HG02588 (cell line): ENCODE data around the gene MTUS2.

Experiments
- ATAC-seq: cut with Tn5 transposase; IDR thresholded peaks from one replicate; pipeline ENCODE4 v1.9.1; 2021; ENCODE audit warnings: mild to moderate bottlenecking, moderate library complexity; ENCODE audit not compliant: unreplicated experiment

The MTUS2 gene

GRCh38 chr13:29436721-29437280 is 616.7 kb downstream of the MTUS2 start:
- no peak for ATAC-seq

GRCh38 chr13:29438769-29439168 is 618.6 kb downstream of the MTUS2 start:
- ATAC-seq = no peak

GRCh38 chr13:29439601-29440388 is 619.7 kb downstream of the MTUS2 start:
- no peak for ATAC-seq

GRCh38 chr13:29441306-29441705 is 621.2 kb downstream of the MTUS2 start:
- ATAC-seq = no peak

- no peak for ATAC-seq
Observed at GRCh38 chr13:29446016-29446415, 625.9 kb downstream of the MTUS2 start.

- ATAC-seq = no peak
Observed at GRCh38 chr13:29448174-29448573, 628.0 kb downstream of the MTUS2 start.

GRCh38 chr13:29449726-29450125 is 629.6 kb downstream of the MTUS2 start:
- ATAC-seq = no peak

- ATAC-seq = no peak
Observed at GRCh38 chr13:29451976-29452375, 631.8 kb downstream of the MTUS2 start.

GRCh38 chr13:29452773-29453616 is 632.9 kb downstream of the MTUS2 start:
- ATAC-seq = no peak

GRCh38 chr13:29453617-29454011 is 633.5 kb downstream of the MTUS2 start:
- no peak for ATAC-seq

GRCh38 chr13:29454931-29455481 is 634.9 kb downstream of the MTUS2 start:
- ATAC-seq = peak; percentile 81

- no peak for ATAC-seq
Observed at GRCh38 chr13:29456419-29456818, 636.3 kb downstream of the MTUS2 start.

- no peak for ATAC-seq
Observed at GRCh38 chr13:29457299-29457698, 637.2 kb downstream of the MTUS2 start.

- ATAC-seq = no peak
Observed at GRCh38 chr13:29458419-29458818, 638.3 kb downstream of the MTUS2 start.

GRCh38 chr13:29459813-29460355 is 639.7 kb downstream of the MTUS2 start:
- no peak for ATAC-seq

- ATAC-seq = no peak
Observed at GRCh38 chr13:29464105-29464679, 644.1 kb downstream of the MTUS2 start.

GRCh38 chr13:29465741-29466293 is 645.7 kb downstream of the MTUS2 start:
- no peak for ATAC-seq

- no peak for ATAC-seq
Observed at GRCh38 chr13:29471551-29471950, 651.4 kb downstream of the MTUS2 start.

GRCh38 chr13:29472332-29472961 is 652.3 kb downstream of the MTUS2 start:
- ATAC-seq = peak; percentile 65

GRCh38 chr13:29473166-29473565 is 653.0 kb downstream of the MTUS2 start:
- no peak for ATAC-seq
